Epithelial cell of proximal tubule (primary cell): Measurements from ENCODE around the gene CRTC1. TPM values are rescaled to one million over a fixed set of nuclear protein-coding genes. Genes with fewer than 3 reads are reported as not detected.

Experiments used
- DNase-seq: peaks from one replicate; pipeline ENCODE4 v3.0.0-alpha.2; 2011; ENCODE audit warnings: low read depth
- H3K4me3 ChIP-seq: 2 replicates; pipeline ENCODE4 v1.5.1; 2011; ENCODE audit warnings: low read depth, mild to moderate bottlenecking, low read length
- total RNA-seq: library from RNA; depleted of rRNA; stranded (reverse); fragments of >200 nt; gene quantifications from 2 replicates; pipeline ENCODE4 v1.2.3, GENCODE V29; 2015
- TF ChIP-seq, protein P1 (sequence below): conservative IDR thresholded peaks from 2 replicates; pipeline ENCODE4 v1.5.1; 2012; ENCODE audit warnings: low read depth, mild to moderate bottlenecking, low read length

Gene CRTC1
- total RNA-seq, 1 donor from 2014 or later: 3.0 TPM

DNA sequence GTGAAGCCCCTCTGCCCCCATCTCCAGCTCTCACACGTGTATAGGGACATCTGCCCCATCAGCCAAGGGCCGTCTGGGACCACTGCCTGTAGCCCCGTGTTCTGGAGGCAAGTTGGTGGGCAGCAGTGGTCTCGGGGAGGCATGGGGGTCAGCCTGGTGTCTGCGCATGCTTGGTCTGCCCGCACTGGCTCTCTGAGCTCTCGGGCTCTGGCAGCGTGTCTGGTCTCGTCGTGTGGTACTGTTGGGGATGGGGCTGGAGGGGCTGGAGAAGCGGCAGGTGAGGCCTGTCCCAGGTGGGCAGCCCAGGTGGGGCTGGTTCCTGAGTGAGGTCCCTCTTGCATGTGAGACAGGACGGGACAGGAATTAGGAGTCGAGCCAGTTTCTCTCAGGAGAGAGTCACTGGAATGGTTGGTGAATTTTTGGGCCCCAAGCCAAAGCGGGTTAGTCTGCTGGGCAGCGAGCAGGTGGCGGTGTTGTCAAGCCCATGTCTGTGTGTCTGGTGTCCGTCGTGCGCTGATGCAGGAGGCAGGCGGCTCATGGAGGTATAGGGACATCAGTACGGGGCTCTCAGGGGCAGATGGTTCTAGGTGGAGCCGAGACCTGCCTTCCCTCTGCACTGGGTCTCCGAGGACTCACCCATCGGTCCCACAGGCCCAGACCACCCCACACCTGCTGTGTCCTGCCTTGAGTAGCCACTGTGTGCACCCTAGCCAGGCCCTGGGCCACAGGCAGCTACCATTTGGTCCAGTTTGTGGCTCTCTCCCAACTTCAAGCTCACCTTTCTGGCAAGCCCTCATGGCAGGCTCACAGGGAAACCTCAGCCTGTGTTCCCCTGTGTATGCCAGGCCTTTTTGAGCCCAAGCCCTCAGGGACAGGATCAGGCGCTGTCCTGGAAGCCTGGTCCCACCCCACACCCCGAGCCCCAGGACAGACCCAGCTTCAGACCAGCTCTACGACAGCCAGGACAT, 89.4 kb downstream of the CRTC1 start:
- DNase-seq: no peak
- TF ChIP-seq, protein P1, sequence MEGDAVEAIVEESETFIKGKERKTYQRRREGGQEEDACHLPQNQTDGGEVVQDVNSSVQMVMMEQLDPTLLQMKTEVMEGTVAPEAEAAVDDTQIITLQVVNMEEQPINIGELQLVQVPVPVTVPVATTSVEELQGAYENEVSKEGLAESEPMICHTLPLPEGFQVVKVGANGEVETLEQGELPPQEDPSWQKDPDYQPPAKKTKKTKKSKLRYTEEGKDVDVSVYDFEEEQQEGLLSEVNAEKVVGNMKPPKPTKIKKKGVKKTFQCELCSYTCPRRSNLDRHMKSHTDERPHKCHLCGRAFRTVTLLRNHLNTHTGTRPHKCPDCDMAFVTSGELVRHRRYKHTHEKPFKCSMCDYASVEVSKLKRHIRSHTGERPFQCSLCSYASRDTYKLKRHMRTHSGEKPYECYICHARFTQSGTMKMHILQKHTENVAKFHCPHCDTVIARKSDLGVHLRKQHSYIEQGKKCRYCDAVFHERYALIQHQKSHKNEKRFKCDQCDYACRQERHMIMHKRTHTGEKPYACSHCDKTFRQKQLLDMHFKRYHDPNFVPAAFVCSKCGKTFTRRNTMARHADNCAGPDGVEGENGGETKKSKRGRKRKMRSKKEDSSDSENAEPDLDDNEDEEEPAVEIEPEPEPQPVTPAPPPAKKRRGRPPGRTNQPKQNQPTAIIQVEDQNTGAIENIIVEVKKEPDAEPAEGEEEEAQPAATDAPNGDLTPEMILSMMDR: no peak
- no peak overlapping the region for H3K4me3 ChIP-seq

DNA sequence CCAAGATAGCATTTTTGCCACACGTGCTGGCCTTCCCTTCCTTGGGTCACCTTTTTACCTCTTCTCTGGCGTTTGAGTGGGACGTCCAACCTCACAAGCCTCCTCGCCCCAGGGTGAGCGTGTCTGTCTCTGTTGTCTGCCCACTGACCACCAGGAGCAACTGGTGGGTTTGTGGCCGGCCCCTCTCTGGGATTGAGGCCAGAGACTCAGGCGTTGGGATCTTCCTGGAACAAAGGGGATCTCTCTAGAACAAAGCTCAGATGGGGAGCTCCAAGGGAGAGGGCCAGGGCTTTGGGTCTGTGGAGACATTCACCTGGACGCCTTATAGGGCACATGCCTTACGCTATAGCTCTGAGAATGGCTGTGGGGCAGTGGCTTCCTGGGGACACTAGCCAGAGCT, 90.2 kb downstream of the CRTC1 start:
- TF ChIP-seq, protein P1: no peak
- DNase-seq: no peak
- no peak overlapping the region for H3K4me3 ChIP-seq

DNA sequence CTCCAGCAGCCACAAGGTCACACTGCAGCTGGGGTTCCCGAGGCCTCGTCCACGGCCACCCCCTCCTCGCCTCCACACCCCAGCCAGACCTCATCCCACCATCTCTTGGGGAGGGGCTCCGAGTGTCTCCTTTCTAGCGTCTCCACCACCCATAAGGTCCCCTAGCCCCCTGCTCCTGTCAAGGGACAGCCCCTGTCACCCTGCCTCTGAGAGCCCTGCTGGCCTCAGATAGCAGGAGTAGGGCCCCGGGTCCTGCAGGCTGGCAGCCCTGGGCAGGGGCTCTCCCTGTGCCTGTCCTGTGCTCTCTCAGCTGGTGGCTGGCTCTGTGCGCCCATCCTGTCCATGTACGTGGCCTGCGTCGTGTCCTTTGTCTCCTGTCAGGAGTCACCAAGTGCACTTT, 90.6 kb downstream of the CRTC1 start:
- DNase-seq: no peak
- no peak overlapping the region for H3K4me3 ChIP-seq
- TF ChIP-seq, protein P1: no peak

DNA sequence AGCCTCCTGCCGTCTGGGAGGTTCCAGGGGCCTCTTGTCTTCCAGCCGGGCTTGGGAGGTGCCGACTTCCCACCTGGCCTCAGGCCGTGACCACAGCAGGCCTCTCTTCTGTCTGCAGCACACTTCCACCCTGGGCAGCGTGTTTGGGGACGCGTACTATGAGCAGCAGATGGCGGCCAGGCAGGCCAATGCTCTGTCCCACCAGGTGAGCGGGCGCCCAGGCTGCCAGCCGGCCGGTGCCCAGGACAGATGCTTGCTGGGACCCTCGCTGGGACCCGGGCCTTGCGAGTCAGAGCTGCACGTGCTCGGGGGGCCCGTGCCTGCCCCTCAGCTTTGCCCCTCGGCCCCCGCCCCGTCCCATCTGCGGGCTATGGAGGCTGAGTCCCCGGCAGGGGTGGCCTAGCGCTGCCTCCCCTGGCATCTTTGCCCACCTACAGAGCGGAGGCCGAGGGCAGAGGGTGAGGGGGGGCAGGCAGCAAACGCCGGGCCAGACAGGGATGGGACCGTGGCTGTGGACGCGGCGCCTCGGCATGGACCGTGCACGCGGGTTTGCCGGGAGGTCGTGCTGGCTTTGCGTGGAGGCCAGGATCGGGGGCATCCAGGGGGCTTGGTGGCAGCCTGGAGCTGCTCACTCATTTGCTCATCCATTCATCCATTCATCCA, 91.4 kb downstream of the CRTC1 start:
- TF ChIP-seq, protein P1: no peak
- DNase-seq: no peak
- H3K4me3 ChIP-seq: no peak overlapping the region

DNA sequence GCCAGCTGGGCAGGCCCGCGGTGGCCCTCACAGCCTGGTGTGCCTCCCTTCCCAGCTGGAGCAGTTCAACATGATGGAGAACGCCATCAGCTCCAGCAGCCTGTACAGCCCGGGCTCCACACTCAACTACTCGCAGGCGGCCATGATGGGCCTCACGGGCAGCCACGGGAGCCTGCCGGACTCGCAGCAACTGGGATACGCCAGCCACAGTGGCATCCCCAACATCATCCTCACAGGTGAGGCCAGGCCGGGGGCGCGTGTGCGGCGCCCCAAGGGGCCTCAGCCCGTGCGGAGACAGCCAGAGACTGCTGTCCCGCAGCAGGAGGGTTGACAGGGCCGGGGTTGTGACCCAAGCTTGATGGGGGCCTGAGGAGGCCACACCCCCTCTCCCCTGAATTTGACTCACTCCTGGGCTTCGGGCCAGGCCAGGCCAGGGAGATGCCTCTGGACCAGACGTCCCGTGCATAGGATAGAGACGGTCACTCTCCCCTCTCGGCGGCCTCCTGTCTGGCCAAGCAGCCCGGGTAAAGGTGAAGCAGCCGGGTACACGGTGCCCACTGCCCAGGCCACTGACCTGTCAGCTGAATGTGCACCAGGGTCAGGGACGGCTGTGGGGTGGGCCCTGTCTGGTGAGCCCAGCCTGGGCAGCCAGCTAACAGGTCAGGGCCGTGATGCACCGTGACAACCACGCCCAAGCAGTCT, 92.3 kb downstream of the CRTC1 start:
- DNase-seq: no peak
- H3K4me3 ChIP-seq: no peak overlapping the region
- TF ChIP-seq, protein P1: no peak

DNA sequence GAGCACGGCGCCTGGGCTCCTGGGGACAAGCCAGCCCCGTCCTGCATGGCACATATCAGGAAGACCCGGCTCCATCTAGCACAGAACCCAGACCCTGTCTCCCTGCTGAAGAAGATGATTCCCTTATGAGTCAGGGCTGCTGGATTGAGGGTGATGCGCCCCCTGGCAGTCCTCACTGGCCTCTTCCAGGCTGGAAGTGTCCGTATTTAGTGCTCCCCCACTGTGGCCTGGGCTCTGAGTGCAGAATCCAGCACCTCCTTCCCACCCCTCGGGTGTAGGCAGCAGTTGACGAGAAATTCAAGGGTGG, 92.8 kb downstream of the CRTC1 start:
- no peak for DNase-seq
- TF ChIP-seq, protein P1: peak; percentile 29
- no peak overlapping the region for H3K4me3 ChIP-seq
